Thoracic aorta (tissue), 2 donors: ENCODE measurements around the gene RAB26. TPM values are rescaled to one million over a fixed set of nuclear protein-coding genes. Genes with fewer than 3 reads are reported as not detected.

Source experiments
- ATAC-seq: fragments of 150-250 bp; one replicate; pipeline ENCODE4 v1.8.0; 2017; ENCODE audit warnings: low read depth; ENCODE audit not compliant: insufficient number of reproducible peaks, low FRiP score
- DNase-seq: peaks from one replicate; pipeline ENCODE4 v3.0.0-alpha.2; 2020; ENCODE audit warnings: low spot score
- H3K27ac ChIP-seq, 2 donors: fragments of 200-600 bp; sonication (generic); 1 replicate in 1 of 2; 2 replicates in 1 of 2; pipeline ENCODE4 v1.5.1; 2016; ENCODE audit warnings: mild to moderate bottlenecking in 2 of 2, moderate library complexity in 2 of 2
- H3K27me3 ChIP-seq: fragments of 200-600 bp; sonication (generic); replicated peaks from 2 replicates; pipeline ENCODE4 v1.6.0; 2016; ENCODE audit warnings: mild to moderate bottlenecking; ENCODE audit not compliant: insufficient read depth
- H3K36me3 ChIP-seq: fragments of 200-600 bp; sonication (generic); one replicate; pipeline ENCODE4 v1.5.1; 2016
- H3K4me1 ChIP-seq, 2 donors: fragments of 200-600 bp; sonication (generic); 1 replicate in 1 of 2; 2 replicates in 1 of 2; pipeline versions ENCODE4 v1.5.1 to v1.6.0; 2016; ENCODE audit warnings: low read depth in 2 of 2, mild to moderate bottlenecking in 1 of 2; ENCODE audit not compliant: control insufficient read depth in 1 of 2
- H3K4me3 ChIP-seq: fragments of 200-600 bp; sonication (generic); 2 replicates; pipeline ENCODE4 v1.5.1; 2016; ENCODE audit warnings: mild to moderate bottlenecking
- H3K9me3 ChIP-seq: fragments of 200-600 bp; sonication (generic); 2 replicates; pipeline ENCODE4 v1.5.1; 2016
- CTCF ChIP-seq: fragments of 200-600 bp; sonication (generic); IDR thresholded peaks from one replicate; pipeline ENCODE4 v1.5.1; 2019; ENCODE audit warnings: antibody characterized with exemption
- total RNA-seq, 2 donors: library from RNA; depleted of rRNA; stranded (reverse); fragments of >200 nt; gene quantifications; one replicate each; pipeline versions ENCODE4 v1.1.0 to v1.2.3, GENCODE V29; 2016

The RAB26 gene
- total RNA-seq, 2 donors from 2014 or later = not detected

GRCh38 chr16:2196162-2196980, 47.9 kb downstream of the RAB26 start, which contains the start of gene CASKIN1:
TSS of gene CASKIN1 (minus strand) at chr16:2196605. CDS start at chr16:2196432, 173 bp downstream.
- peak within 1 kb of the TSS; percentile 62 for H3K4me3 ChIP-seq
- H3K27ac ChIP-seq = peak within 1 kb of the TSS in 1 of 2 donors; percentile 7
- no peak for TF ChIP-seq CTCF

DNA sequence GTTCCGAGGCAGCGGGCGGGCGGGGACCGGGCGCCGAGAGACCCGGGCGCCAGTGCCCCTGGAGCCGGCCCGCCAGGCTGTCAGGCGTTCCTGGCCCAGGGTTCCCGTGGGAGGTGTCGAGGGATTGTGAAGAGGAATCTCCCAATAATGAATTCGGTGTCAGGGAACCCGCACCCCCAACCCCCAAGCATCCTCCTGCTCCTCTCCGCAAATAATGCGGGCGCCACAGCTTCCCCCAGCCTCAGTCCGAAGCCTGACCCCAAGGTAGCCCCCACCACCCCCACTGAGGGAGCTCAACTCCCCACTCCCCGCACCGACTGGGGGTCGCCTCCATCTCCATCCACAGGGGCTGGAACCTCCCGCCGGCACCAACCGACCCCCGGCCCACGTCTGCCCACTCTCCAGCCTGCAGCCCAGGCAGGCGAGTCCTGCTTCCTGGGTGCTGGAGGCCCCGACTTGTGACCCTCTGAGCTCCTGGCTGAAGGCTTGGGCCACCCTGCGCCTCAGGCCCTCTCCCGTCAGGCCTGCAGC, 48.6 kb downstream of the RAB26 start:
- Histone ChIP-seq H3K4me1 (peaks cover 5 to 13% of the 10 kb centered on the region in 2 donors), H3K4me3 (peak overlapping the region; percentile 46), H3K27me3 (peaks cover 8% of the 10 kb centered on the region), H3K36me3 (no peaks in the 10 kb centered on the region), H3K27ac (no peak overlapping the region), H3K9me3 (no peaks in the 10 kb centered on the region)
- DNase-seq (no peak), ATAC-seq (no peak)
- no peak for TF ChIP-seq CTCF

More at GRCh38 chr16:2196162-2196980, 47.9 kb downstream of the RAB26 start, which contains the start of gene CASKIN1:
- H3K9me3 ChIP-seq = no peaks in the 10 kb centered on the region
- peaks cover 8% of the 10 kb centered on the region for H3K27me3 ChIP-seq
- no peak for ATAC-seq
- H3K4me1 ChIP-seq = peaks cover 5 to 13% of the 10 kb centered on the region in 2 donors
- no peaks in the 10 kb centered on the region for H3K36me3 ChIP-seq
- DNase-seq = no peak

DNA sequence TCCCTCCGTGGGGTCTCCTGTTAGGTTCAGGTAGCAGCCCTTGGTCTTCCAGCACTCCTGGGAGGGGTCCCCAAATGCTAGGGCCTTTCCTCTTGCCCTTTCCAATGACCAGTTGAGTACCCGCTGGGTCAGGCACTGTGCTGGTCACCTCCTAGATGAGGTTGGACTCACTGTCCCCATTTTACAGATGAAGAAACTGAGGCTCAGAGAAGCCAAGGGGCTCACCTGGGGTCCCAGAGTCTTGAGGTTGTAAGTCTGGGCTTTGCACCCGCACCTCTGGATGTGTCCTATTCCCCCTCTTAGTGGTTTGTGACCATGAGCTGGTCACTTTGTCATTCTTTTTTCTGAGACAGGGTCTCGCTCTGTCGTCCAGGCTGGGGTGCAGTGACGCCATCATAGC, 49.3 kb downstream of the RAB26 start:
- TF ChIP-seq CTCF = no peak
- ATAC-seq = no peak
- H3K27me3 ChIP-seq = peaks cover 8% of the 10 kb centered on the region

GRCh38 chr16:2198283-2198682, 49.9 kb downstream of the RAB26 start:
- H3K27me3 ChIP-seq = peaks cover 8% of the 10 kb centered on the region
- ATAC-seq = no peak
- TF ChIP-seq CTCF = no peak

More for the DNA sequence above, 49.3 kb downstream of the RAB26 start:
- Histone ChIP-seq H3K27ac (no peak overlapping the region), H3K4me3 (no peak overlapping the region), H3K4me1 (peaks cover 5 to 13% of the 10 kb centered on the region in 2 donors), H3K9me3 (no peaks in the 10 kb centered on the region), H3K36me3 (no peaks in the 10 kb centered on the region)
- no peak for DNase-seq

GRCh38 chr16:2199095-2199494, 50.7 kb downstream of the RAB26 start:
- no peaks in the 10 kb centered on the region for H3K9me3 ChIP-seq
- H3K4me3 ChIP-seq = no peak overlapping the region
- DNase-seq (no peak), ATAC-seq (no peak)
- peaks cover 8% of the 10 kb centered on the region for H3K27me3 ChIP-seq
- no peaks in the 10 kb centered on the region for H3K36me3 ChIP-seq
- TF ChIP-seq CTCF = no peak
- no peak overlapping the region for H3K27ac ChIP-seq
- peaks cover 5 to 13% of the 10 kb centered on the region in 2 donors for H3K4me1 ChIP-seq

More at GRCh38 chr16:2198283-2198682, 49.9 kb downstream of the RAB26 start:
- Histone ChIP-seq H3K36me3 (no peaks in the 10 kb centered on the region), H3K4me3 (no peak overlapping the region), H3K4me1 (peaks cover 5 to 13% of the 10 kb centered on the region in 2 donors), H3K9me3 (no peaks in the 10 kb centered on the region), H3K27ac (no peak overlapping the region)
- no peak for DNase-seq
